ENCODE measurements around the gene UBAC2. TPM values are rescaled to one million over a fixed set of nuclear protein-coding genes. Genes with fewer than 3 reads are reported as not detected.

Gene UBAC2
- total RNA-seq, 1 experiment from 2014 or later, result 80.3 TPM

DNA sequence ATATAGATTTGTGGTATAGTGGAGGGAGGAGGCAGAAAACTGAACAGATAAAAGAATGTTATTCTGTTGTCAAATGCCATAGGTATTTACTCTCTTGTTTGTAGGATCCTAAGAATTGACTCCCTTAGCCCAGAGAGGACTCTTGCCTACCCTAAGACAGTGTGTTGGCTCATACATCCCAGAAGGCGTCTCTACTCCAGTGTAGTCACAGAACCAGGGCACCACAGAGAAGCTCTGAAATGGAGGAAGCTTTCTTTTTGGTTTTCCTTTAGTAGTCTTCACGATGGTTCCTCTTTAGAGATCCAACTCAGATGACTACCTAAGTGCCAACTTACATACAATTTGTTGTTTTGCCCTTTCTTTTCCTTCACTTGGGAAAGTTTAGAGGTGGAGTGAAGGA is 92.5 kb downstream of the UBAC2 start:
- no peak for DNase-seq
- Histone ChIP-seq H3K9me3 (ENCODE audit: insufficient read depth, low read depth) (no peaks in the 10 kb centered on the region), H3K4me2 (no peak overlapping the region), H3K36me3 (ENCODE audit: low read depth) (peaks cover 15% of the 10 kb centered on the region; the same call in 1 of the 2 replicates), H2AFZ (no peak overlapping the region), H3K9me2 (ENCODE audit: insufficient read depth) (no peaks in the 10 kb centered on the region), H3K4me3 (no peak overlapping the region), H3K79me2 (ENCODE audit: low read depth) (peaks cover 19% of the 10 kb centered on the region), H3K27ac (no peak overlapping the region), H3K4me1 (replicated peaks; ENCODE audit: insufficient read depth) (0 out of 2 replicates have a peak, but pooled peaks cover 6% of the 10 kb centered on the region), H4K20me1 (ENCODE audit: insufficient read depth) (peaks cover 22% of the 10 kb centered on the region; the same call in 1 of the 2 replicates), H3F3A (ENCODE audit: insufficient read depth, low read depth) (peaks cover 6% of the 10 kb centered on the region), H3K27me3 (ENCODE audit: insufficient read depth, low read depth) (no peaks in the 10 kb centered on the region)
- TF ChIP-seq EZH2 (IDR thresholded peaks at IDR 0.05; ENCODE audit: low read depth), result no peak
- no peak for TF ChIP-seq CTCF (conservative IDR thresholded peaks at IDR 0.05)
- no TSS peak for BruUV-seq (replicated peaks)
- ChIA-PET POLR2A (ENCODE audit: unreplicated experiment) (no interaction called here), CTCF (no interaction called here)
- intact Hi-C loops (cut with micrococcal nuclease; ENCODE audit: unreplicated experiment), result no loop called here

DNA sequence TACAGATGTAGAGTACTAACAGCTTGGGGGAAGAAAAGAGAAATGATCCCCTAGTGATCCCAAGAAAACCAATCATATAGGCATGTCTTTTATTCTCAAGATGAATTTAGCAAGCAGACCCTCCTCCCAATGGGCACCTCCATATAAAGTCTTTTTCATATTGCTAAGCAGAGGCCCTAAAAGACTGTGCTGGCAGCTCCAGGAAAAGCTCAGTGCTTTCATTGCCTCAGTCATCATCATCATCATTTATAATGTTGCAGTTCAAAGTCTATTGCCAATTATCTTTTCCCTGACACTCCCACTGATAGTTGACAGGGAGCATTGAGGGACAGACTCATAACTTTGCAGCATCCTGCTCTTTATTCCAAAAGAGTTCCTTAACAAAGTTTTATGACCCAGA is 93.5 kb downstream of the UBAC2 start:
- Histone ChIP-seq H3K79me2 (ENCODE audit: low read depth) (peaks cover 19% of the 10 kb centered on the region), H3K9me3 (ENCODE audit: insufficient read depth, low read depth) (no peaks in the 10 kb centered on the region), H3K4me1 (replicated peaks; ENCODE audit: insufficient read depth) (0 out of 2 replicates have a peak, but pooled peaks cover 2% of the 10 kb centered on the region), H3K27me3 (ENCODE audit: insufficient read depth, low read depth) (no peaks in the 10 kb centered on the region), H4K20me1 (ENCODE audit: insufficient read depth) (peaks cover 25% of the 10 kb centered on the region), H2AFZ (no peak overlapping the region), H3K36me3 (ENCODE audit: low read depth) (peaks cover 15% of the 10 kb centered on the region; the same call in 1 of the 2 replicates), H3K4me3 (no peak overlapping the region), H3K27ac (no peak overlapping the region), H3K9me2 (ENCODE audit: insufficient read depth) (no peaks in the 10 kb centered on the region), H3F3A (ENCODE audit: insufficient read depth, low read depth) (peaks cover 6% of the 10 kb centered on the region), H3K4me2 (no peak overlapping the region)
- intact Hi-C loops (cut with micrococcal nuclease; ENCODE audit: unreplicated experiment), result no loop called here
- POLR2A ChIA-PET (ENCODE audit: unreplicated experiment), result no interaction called here
- CTCF ChIA-PET, result no interaction called here
- BruUV-seq (replicated peaks), result no TSS peak
- TF ChIP-seq EZH2 (IDR thresholded peaks at IDR 0.05; ENCODE audit: low read depth) (no peak), CTCF (conservative IDR thresholded peaks at IDR 0.05) (no peak)
- no peak for DNase-seq

DNA sequence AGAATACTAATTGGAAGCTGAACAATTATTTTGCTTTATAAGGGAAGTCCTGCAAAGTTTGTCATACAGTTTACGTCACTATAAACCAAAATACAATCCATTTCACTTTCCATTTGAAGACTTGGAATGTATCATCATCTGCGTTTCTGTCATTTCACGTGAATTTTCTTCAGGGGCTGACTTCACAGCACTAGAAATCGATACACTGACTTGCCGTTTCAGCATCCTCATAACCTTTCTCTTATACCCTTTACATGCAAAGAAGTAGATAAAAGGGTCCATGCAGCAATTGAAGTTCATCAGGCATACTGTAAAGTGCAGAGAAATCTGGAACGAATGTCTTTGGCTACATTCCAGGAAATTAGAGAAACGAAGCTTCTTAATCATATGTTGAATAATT is 94.3 kb downstream of the UBAC2 start:
- H3K9me2 ChIP-seq (ENCODE audit: insufficient read depth), result no peaks in the 10 kb centered on the region
- H3K27ac ChIP-seq, result no peak overlapping the region
- H2AFZ ChIP-seq, result no peak overlapping the region
- DNase-seq, result no peak
- no TSS peak for BruUV-seq (replicated peaks)
- H3K4me2 ChIP-seq, result no peak overlapping the region
- H3F3A ChIP-seq (ENCODE audit: insufficient read depth, low read depth), result peaks cover 6% of the 10 kb centered on the region
- H3K9me3 ChIP-seq (ENCODE audit: insufficient read depth, low read depth), result no peaks in the 10 kb centered on the region
- CTCF ChIA-PET, result no interaction called here
- peaks cover 15% of the 10 kb centered on the region; the same call in 1 of the 2 replicates for H3K36me3 ChIP-seq (ENCODE audit: low read depth)
- POLR2A ChIA-PET (ENCODE audit: unreplicated experiment), result no interaction called here
- TF ChIP-seq CTCF (conservative IDR thresholded peaks at IDR 0.05) (no peak), EZH2 (IDR thresholded peaks at IDR 0.05; ENCODE audit: low read depth) (no peak)
- peaks cover 28% of the 10 kb centered on the region for H4K20me1 ChIP-seq (ENCODE audit: insufficient read depth)
- intact Hi-C loops (cut with micrococcal nuclease; ENCODE audit: unreplicated experiment), result no loop called here
- H3K79me2 ChIP-seq (ENCODE audit: low read depth), result peaks cover 19% of the 10 kb centered on the region
- no peaks in the 10 kb centered on the region for H3K27me3 ChIP-seq (ENCODE audit: insufficient read depth, low read depth)
- no peaks in the 10 kb centered on the region for H3K4me1 ChIP-seq (replicated peaks; ENCODE audit: insufficient read depth)
- no peak overlapping the region for H3K4me3 ChIP-seq

All from PC-9 (cell line).